Ishikawa (cell line): ENCODE data around the gene BTNL9.

Experiments
- CEBPB ChIP-seq: IDR thresholded peaks from 2 replicates; pipeline ENCODE4 v1.6.1; 2012
- CREB1 ChIP-seq: IDR thresholded peaks from 2 replicates; pipeline ENCODE4 v1.6.1; 2012; ENCODE audit warnings: low read depth
- EGR1 ChIP-seq: IDR thresholded peaks from 2 replicates; pipeline ENCODE4 v1.6.1; 2012
- EP300 ChIP-seq: IDR thresholded peaks from 2 replicates; pipeline ENCODE4 v1.6.1; 2012; ENCODE audit warnings: borderline replicate concordance
- FOXM1 ChIP-seq: IDR thresholded peaks from 2 replicates; pipeline ENCODE4 v1.6.1; 2012; ENCODE audit warnings: low read depth, borderline replicate concordance
- NFIC ChIP-seq: IDR thresholded peaks from 2 replicates; pipeline ENCODE4 v1.6.1; 2012
- RAD21 ChIP-seq: IDR thresholded peaks from 2 replicates; pipeline ENCODE4 v1.6.1; 2012; ENCODE audit warnings: low read depth
- REST ChIP-seq: IDR thresholded peaks from 2 replicates; pipeline ENCODE4 v1.6.1; 2012; ENCODE audit warnings: low read depth, mild to moderate bottlenecking
- TAF1 ChIP-seq: IDR thresholded peaks from 2 replicates; pipeline ENCODE4 v1.6.1; 2012; ENCODE audit warnings: low read depth, mild to moderate bottlenecking
- TCF12 ChIP-seq: IDR thresholded peaks from 2 replicates; pipeline ENCODE4 v1.6.1; 2012; ENCODE audit warnings: low read depth
- TEAD4 ChIP-seq: IDR thresholded peaks from 2 replicates; pipeline ENCODE4 v1.6.1; 2012
- YY1 ChIP-seq: IDR thresholded peaks from 2 replicates; pipeline ENCODE4 v1.6.1; 2012; ENCODE audit warnings: low read depth
- ZBTB7A ChIP-seq: IDR thresholded peaks from 2 replicates; pipeline ENCODE4 v1.6.1; 2012; ENCODE audit warnings: low read depth
- TF ChIP-seq, protein P1 (sequence below): IDR thresholded peaks from 2 replicates; pipeline ENCODE4 v1.6.1; 2012
- TF ChIP-seq, protein P2 (sequence below): IDR thresholded peaks from 2 replicates; pipeline ENCODE4 v1.6.1; 2012

The BTNL9 gene

GRCh38 chr5:181051841-181052671, 12.0 kb downstream of the BTNL9 start:
- TF ChIP-seq, protein P1, sequence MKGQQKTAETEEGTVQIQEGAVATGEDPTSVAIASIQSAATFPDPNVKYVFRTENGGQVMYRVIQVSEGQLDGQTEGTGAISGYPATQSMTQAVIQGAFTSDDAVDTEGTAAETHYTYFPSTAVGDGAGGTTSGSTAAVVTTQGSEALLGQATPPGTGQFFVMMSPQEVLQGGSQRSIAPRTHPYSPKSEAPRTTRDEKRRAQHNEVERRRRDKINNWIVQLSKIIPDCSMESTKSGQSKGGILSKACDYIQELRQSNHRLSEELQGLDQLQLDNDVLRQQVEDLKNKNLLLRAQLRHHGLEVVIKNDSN = no peak
- TF ChIP-seq, protein P2, sequence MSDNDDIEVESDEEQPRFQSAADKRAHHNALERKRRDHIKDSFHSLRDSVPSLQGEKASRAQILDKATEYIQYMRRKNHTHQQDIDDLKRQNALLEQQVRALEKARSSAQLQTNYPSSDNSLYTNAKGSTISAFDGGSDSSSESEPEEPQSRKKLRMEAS = no peak
- TF ChIP-seq ZBTB7A (no peak), EGR1 (no peak), EP300 (no peak)

- no peak for TF ChIP-seq YY1
- TF ChIP-seq EP300 = no peak
- 0 out of 2 replicates have a peak, but pooled peaks have one; percentile 39 for TF ChIP-seq ZBTB7A
- TF ChIP-seq CEBPB = no peak
- TF ChIP-seq, protein P2 = peak; percentile 96
- TF ChIP-seq, protein P1 = no peak
Measured at GRCh38 chr5:181052672-181053487, 12.8 kb downstream of the BTNL9 start.

DNA sequence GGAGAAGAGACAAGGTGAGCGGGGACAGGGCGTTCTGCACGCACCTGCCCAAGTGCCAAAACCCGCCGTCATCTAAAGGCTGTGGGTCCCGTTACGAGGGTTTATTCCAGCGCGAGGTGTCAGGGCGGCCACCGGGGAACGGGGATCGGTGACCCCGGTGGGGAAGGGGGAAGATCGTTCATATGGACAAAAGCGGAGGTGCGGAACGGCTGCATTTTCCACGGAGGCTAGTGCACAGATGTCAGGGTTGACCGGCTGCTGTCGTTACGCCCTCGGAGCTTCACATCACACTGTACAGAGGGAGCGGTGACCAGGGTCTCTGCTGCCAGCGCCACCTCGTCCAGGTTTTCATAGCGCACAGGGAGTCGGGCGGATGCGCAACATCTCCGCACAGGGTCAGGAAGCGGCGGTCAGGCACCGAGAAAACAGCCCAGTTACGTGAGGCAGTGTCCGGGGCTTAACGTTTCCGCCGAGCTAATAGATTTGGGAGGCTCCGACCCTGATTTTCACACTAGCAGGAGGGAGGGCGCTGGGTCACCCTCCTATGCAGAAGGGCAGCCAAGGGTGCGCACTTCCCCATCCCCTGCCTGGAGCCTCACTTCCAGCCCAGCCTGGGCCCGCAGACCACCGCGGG, 13.5 kb downstream of the BTNL9 start:
- TF ChIP-seq, protein P2 = no peak

- TF ChIP-seq, protein P1 = no peak
- TF ChIP-seq CREB1 (no peak), YY1 (no peak), EP300 (no peak), CEBPB (no peak), TCF12 (no peak), ZBTB7A (no peak), REST (no peak)
- TF ChIP-seq, protein P2 = no peak
Measured at GRCh38 chr5:181054138-181054537, 14.1 kb downstream of the BTNL9 start.

DNA sequence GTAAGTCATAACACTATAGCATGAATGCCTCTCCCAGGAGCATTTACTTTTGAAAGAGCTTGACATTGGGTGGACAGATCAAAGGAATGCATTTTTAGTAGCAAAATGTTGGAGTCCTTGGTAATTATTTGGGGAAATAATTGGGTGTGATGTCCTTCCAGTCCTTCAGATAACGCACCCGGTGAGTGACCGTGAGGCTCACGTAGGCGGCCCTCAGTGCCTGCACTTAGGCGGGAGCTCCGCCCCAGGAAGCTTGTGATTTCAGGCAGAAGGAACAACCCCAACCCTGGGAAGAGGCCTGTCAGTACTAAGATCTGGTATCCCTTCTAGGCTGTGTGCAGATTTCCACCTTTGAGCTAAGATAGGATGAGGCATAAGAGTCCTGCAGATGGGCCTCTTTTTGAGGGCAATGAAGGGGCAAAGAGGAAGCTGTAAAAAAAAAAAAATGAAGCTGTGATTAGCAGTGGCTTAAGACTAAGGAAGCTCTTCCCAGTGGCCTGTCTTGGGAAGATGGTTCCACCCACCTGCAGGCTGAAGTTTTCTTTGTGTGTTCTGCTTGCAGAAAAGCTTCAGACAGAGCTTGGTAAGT, 14.9 kb downstream of the BTNL9 start:
- TF ChIP-seq EGR1 (no peak), YY1 (no peak), RAD21 (no peak), FOXM1 (no peak), NFIC (no peak), CREB1 (no peak), TEAD4 (no peak), ZBTB7A (no peak), REST (no peak), TAF1 (no peak), CEBPB (no peak), EP300 (no peak), TCF12 (no peak)
- TF ChIP-seq, protein P1 = no peak
- TF ChIP-seq, protein P2 = no peak
